ENCODE measurements around the gene PSEN1.

PSEN1 gene

GRCh38 chr14:73220634-73221033 lies 84.3 kb downstream of the PSEN1 start:
- DNase-seq (ENCODE audit: low spot score) = no peak

GRCh38 chr14:73221945-73222344 lies 85.6 kb downstream of the PSEN1 start:
- DNase-seq (ENCODE audit: low spot score) = no peak

GRCh38 chr14:73223049-73223448 lies 86.7 kb downstream of the PSEN1 start:
- no peak for DNase-seq (ENCODE audit: low spot score)

- no peak for DNase-seq (ENCODE audit: low spot score)
Observed at GRCh38 chr14:73225496-73225895, 89.2 kb downstream of the PSEN1 start.

- no peak for DNase-seq (ENCODE audit: low spot score)
Observed at GRCh38 chr14:73227812-73228781, 91.8 kb downstream of the PSEN1 start.

GRCh38 chr14:73230051-73230450 lies 93.7 kb downstream of the PSEN1 start:
- DNase-seq (ENCODE audit: low spot score) = no peak

GRCh38 chr14:73231981-73232851 lies 95.9 kb downstream of the PSEN1 start:
- DNase-seq (ENCODE audit: low spot score) = peak; percentile 71

- DNase-seq (ENCODE audit: low spot score) = no peak
Observed at GRCh38 chr14:73232984-73233383, 96.7 kb downstream of the PSEN1 start.

GRCh38 chr14:73233564-73233963 lies 97.3 kb downstream of the PSEN1 start:
- no peak for DNase-seq (ENCODE audit: low spot score)

GRCh38 chr14:73234029-73234428 lies 97.7 kb downstream of the PSEN1 start:
- DNase-seq (ENCODE audit: low spot score) = no peak

- no peak for DNase-seq (ENCODE audit: low spot score)
Observed at GRCh38 chr14:73234586-73235394, 98.5 kb downstream of the PSEN1 start.

- DNase-seq (ENCODE audit: low spot score) = no peak
Observed at GRCh38 chr14:73235531-73236155, 99.3 kb downstream of the PSEN1 start.

- DNase-seq (ENCODE audit: low spot score) = no peak
Observed at GRCh38 chr14:73236157-73236556, 99.8 kb downstream of the PSEN1 start.

- DNase-seq (ENCODE audit: low spot score) = no peak
Observed at GRCh38 chr14:73236752-73237218, 100.5 kb downstream of the PSEN1 start.

GRCh38 chr14:73237219-73237785 lies 101.0 kb downstream of the PSEN1 start, which contains the start of gene PAPLN:
TSS of gene PAPLN (plus strand) at chr14:73237506. CDS start at chr14:73239779, 2,273 bp downstream.
- DNase-seq (ENCODE audit: low spot score) = peak; percentile 64

- peak; percentile 71 for DNase-seq (ENCODE audit: low spot score)
Observed at GRCh38 chr14:73237786-73238423, 101.6 kb downstream of the PSEN1 start.

- peak; percentile 51 for DNase-seq (ENCODE audit: low spot score)
Observed at GRCh38 chr14:73238424-73238852, 102.1 kb downstream of the PSEN1 start.

GRCh38 chr14:73238941-73239340 lies 102.6 kb downstream of the PSEN1 start:
- DNase-seq (ENCODE audit: low spot score) = peak; percentile 16

GRCh38 chr14:73239393-73240241 lies 103.3 kb downstream of the PSEN1 start:
- no peak for DNase-seq (ENCODE audit: low spot score)
